ENCODE data around the gene DBNL.
A peak's percentile ranks its signal among the peaks of the same experiment; 100 is the strongest.

Gene DBNL

DNA sequence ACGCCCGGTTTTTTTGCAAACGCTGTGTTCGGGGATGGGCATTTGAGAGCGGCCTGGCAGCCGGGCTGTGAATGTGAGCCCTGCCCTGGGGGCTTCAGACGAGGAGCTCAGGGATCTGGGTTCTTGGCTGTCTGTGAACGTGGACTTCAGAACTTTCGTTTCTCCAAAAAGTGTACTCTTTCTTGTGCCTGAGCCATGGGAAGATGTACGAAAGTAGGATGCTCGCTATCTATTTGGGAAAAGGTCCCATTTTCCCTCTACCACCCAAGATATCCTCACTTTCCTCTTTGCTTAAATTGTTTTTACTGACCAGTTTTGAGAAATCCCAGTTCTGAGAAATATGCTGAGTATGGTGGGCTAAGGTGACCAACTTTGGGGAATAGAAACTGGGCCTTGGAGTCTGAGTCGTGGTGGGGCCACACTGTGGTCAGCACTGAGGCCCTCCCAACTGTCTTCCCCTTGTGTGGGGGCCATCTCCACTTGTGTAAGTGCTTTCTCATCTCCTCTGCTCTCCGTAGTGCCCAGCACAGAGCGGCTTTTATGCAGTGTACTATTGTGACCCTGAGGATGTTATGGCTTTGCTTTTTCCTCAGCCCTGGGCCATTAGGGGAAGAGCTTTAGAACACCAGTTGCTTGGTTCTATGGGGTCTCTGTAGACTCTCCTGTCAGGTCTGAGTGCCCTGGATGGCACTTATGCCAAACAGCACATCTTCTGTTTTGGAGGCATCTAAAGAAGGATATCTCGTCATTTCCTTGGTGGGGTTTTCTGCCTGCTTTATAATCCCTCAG is 918 bp downstream of the DBNL start:
- DNase-seq = peak; percentile 80

DNA sequence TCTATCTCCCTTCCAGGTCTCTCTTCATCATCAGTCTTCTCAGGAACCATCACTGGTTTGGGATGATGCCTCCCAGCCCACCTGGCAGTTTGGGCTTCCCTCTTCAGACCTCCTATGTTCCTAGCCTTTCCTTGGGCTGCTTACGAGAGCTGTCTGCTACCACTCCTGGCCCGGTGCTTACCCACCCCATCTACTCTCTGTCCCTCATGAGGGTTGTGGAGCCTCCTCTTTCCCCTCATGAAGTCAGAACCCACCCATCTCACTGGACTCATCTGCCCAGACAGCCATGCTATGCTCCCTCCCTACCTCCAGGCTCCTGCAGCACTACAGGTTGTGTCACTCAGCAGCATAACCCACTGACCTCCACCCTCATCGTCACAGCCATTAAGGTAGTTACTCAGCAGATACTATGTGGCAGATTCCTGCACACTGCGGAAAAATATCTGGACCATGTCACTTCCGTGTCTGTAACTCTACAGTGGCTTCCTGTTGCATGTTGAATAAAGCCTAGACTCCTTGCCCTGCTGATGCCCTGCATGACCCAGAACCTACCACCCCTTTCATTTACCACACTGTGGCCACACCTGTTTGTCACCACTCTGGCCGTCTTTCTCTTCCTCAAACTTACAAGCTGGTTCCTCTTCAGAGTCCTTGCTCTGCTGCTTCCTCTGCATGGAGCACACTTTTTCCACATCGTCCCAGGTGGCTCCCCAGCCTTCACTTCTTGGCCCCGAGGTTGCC is 2.0 kb downstream of the DBNL start:
- DNase-seq = peak; percentile 61

DNA sequence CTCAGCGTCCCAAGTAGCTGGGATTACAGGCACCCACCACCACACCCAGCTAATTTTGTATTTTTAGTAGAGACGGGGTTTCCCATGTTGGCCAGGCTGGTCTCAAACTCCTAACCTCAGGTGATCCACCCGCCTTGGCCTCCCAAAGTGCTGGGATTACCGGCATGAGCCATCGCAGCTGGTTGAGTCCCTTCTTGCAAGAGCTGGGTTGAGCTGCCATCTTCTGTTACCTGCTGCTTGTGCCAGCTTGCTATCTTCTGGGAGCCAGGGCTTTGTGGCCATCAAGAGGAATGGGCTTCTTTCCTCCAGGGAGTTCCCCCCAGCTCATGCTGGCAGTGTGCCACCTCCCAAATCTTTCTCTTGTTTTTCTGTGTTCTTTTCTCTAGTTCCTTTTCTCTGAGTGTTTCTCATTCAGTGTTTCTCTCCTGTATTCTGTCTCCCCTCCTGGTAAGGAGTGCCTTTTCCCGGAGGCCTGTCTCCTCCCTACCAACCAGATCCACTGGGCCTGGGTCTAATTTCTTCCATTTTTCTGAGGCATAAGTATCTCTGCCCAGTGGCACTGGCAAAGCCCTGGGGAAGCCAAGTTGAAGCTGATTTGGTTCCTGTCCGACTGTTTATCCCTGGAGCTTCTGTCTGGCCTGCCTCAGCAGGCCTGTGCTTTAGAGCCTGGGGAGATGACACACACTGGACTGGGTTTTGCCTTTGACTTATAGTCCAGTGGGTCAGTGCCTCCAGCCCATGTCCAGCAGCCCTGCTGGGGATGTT is 3.7 kb downstream of the DBNL start:
- DNase-seq = no peak

DNA sequence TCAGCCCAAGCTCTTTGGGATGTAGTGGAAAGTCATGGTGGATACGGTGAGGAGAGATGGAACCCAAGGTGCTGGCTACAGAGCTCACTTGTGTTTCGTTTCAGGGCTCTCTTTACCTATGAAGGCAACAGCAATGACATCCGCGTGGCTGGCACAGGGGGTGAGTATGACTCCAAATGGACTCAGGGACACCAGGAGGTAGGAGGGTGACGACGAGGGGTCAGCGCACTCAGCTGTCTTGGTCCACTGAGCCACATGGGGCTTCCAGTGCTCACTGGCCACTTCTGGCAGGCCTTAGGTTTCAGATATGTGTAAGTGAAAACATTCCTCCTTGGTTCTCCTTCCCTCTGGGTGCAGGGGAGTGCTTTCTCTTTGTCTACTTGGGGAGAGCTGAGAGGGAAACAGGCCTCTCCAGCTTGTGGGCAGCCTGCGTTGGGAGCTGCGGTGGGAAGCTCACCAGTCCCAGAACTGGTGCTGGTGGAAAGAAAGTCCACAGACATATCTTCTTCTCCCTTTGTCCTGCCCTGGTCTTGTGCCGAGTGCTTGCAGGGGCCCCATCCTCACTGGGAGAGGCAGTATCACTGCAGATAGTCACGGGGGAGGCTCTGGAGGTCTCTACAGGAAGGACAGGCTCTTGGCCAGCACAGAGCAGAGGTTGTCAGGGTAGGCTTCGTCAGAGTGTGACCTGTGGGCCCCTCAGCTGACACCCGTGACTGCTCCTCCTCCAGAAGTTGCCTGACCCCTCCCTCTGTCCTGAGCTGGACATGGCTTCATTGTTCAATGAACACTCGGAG is 5.8 kb downstream of the DBNL start:
- DNase-seq = no peak

- no peak for DNase-seq
Measured at GRCh38 chr7:44050915-44051560, 6.5 kb downstream of the DBNL start.

DNA sequence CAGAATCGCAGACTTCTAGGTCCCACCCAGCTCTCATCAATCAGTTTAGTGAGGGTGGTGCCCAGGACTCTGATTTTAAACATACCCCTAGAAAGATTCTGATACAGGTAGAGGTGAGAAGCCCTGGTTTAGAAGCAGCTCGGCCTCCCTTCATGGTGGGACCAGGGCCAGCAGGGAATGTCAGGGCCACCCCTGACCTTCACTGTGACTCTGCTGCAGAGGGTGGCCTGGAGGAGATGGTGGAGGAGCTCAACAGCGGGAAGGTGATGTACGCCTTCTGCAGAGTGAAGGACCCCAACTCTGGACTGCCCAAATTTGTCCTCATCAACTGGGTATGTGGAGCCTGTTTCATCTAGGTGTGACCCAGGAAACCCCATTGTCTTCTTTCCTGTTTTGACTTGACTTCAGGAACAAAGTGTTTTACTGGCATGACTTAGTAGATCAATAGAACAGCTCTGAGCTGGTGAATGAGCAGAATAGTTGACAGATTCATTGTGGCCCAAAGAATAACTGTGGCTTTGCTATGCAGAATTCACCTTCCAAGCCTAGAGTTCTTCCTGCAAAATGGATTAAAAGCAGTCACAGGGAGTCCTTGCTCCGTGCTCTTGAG is 7.2 kb downstream of the DBNL start:
- DNase-seq = no peak

GRCh38 chr7:44052771-44053365 is 8.4 kb downstream of the DBNL start:
- DNase-seq = no peak

DNA sequence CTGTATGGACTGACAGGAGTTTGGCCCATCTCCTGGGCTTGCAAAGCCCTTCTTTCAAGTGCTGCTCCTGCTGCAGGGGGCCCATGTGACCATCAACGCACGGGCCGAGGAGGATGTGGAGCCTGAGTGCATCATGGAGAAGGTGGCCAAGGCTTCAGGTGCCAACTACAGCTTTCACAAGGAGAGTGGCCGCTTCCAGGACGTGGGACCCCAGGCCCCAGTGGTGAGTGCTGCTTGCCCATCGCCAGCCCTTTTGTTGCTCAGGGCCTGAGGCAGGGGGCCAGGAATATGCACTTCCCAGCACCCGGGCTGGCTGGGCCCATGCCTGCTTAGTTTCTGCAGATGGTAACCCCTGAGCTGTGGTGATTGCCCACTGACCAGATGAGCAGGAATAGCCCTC is 12.2 kb downstream of the DBNL start:
- no peak for DNase-seq

- DNase-seq = no peak
Measured at GRCh38 chr7:44057181-44057848, 12.8 kb downstream of the DBNL start.

DNA sequence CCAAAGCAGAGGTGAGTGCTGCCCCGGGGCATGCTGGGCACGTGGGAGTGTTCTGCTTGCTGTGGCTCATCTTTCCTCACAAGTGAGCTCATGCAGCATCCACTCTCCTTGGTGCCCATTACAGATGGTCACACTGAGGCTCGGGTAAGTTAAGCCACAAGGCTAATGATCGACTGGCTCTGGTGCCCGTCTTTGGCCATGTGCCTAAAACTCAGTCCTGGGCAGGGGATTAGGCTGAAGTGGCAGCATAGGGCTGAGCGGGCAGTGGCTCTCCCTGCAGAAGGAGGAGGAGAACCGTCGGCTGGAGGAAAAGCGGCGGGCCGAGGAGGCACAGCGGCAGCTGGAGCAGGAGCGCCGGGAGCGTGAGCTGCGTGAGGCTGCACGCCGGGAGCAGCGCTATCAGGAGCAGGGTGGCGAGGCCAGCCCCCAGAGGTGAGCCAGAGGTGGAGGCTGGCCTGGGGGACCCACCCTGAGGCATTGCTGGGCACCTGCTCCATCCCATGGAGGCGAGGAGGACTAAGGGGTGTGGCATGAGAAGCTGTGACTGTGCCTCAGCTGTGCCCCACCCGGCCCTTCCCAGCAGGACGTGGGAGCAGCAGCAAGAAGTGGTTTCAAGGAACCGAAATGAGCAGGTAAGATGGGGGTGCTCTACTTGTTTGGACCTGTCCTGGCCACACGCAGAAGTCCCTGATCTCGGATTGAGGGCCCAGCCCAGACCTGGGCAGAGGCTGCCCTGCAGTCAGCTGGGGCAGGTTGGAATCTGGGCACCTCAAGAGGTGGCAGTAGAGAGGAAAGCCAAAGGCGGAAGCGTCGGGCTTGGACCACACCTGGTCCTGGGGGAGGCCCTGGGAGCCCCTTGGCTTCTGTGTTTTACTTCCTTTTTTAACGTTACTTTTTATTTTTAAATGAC is 13.6 kb downstream of the DBNL start:
- DNase-seq = no peak

GRCh38 chr7:44058759-44059218 is 14.3 kb downstream of the DBNL start:
- no peak for DNase-seq

GRCh38 chr7:44059219-44060090 is 15.0 kb downstream of the DBNL start:
- DNase-seq = no peak

- DNase-seq = no peak
Measured at GRCh38 chr7:44060091-44060947, 15.8 kb downstream of the DBNL start.

DNA sequence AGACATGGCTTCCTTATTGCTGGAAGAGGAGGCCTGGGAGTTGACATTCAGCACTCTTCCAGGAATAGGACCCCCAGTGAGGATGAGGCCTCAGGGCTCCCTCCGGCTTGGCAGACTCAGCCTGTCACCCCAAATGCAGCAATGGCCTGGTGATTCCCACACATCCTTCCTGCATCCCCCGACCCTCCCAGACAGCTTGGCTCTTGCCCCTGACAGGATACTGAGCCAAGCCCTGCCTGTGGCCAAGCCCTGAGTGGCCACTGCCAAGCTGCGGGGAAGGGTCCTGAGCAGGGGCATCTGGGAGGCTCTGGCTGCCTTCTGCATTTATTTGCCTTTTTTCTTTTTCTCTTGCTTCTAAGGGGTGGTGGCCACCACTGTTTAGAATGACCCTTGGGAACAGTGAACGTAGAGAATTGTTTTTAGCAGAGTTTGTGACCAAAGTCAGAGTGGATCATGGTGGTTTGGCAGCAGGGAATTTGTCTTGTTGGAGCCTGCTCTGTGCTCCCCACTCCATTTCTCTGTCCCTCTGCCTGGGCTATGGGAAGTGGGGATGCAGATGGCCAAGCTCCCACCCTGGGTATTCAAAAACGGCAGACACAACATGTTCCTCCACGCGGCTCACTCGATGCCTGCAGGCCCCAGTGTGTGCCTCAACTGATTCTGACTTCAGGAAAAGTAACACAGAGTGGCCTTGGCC is 16.6 kb downstream of the DBNL start:
- DNase-seq = no peak

DNA sequence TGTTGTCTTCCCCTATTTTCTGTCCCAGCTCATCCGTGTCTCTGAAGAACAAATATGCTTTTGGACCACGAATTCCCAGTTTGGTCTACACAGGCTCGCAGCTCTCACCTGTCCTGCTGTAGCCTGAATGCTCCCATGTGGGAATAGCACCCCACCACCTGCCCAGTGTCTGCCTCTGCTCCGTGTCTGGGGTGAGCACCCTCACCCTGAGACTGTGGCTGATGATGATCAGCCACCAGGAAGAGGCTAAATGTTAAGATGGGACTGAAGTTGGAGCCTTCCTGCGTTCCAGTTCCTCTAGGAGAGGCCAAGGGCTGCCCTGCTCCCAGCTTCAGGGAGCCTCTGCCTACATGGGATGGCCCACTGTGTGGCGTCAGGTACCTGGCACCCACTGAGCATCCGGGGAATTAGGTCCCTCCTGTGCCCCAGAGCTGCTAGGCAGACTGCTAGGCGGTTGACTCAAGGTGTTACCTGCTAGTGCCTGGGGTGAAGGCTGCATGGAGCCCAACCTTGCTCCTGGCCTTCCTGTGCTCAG is 17.2 kb downstream of the DBNL start:
- DNase-seq = no peak

DNA sequence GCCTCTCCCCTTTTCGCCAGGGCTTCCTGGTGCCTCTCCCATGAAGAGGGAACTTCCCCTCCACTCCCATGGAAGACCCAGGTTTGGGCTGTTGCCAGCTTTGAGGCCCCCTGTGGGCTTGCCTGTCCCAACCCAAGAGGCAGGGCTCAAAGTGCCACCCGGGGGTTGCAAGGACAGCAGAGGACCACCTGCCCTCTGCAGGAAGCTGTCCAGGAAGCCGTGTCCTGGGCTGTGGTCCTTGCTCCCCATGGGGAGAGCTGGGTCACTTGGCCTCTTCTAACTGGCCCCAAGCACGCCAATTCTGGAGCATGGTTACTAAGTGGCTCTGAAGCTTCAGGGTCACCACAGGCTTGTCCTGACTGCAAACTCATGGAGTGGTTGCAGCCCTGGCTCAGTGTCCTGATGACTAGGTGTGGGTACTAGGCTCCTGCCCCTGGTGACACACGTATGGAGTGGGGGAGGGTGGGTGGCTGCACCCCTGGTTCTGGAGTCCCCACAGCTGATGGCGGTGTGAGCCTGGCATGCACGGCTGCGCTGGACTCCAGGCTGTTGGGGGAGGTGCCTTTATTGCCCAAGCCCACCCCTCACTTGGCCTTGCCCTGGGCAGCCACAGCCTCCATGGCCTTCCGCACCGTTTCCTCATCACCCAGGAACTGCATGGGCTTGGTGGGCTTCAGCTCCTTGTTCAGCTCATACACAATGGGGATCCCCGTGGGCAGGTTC is 17.8 kb downstream of the DBNL start:
- no peak for DNase-seq
